K562 (cell line): ENCODE data around the gene PTPRG. TPM values are rescaled to one million over a fixed set of nuclear protein-coding genes. Genes with fewer than 3 reads are reported as not detected.

ENCODE experiments used
- ATAC-seq: fragments of 200-7000 bp; cut with Tn5 transposase; 3 replicates; pipeline ENCODE4 v1.9.1; 2020; ENCODE audit warnings: moderate library complexity
- BruUV-seq: library from RNA; stranded (reverse); fragments of 400-500 nt; replicated peaks from 2 replicates; lab custom pipeline; 2021; lab: Mats Ljungman, UMichigan
- CTCF ChIA-PET: fragments of 300-600 bp; formaldehyde crosslinking; extraction: SDS; loops from one replicate; lab custom pipeline; 2021; ENCODE audit warnings: low intra/inter-chr PET ratio; lab: Yijun Ruan, JAX
- POLR2A ChIA-PET: fragments of 300-600, 350-650 bp; sonication (Branson Sonifier 250); formaldehyde crosslinking; extraction: SDS; loops from one replicate; lab custom pipeline; 2021; ENCODE audit warnings: antibody characterized with exemption, inconsistent platforms; lab: Yijun Ruan, JAX
- DNase-seq, 4 experiments: peaks; one replicate each; pipeline versions ENCODE4 v3.0.0 to v3.0.0-alpha.2; 2011 to 2018; ENCODE audit warnings: low spot score in 3 of 4, mixed read lengths in 3 of 4; ENCODE audit errors: extremely low read depth in 1 of 4
- FAIRE-seq: peaks from 2 replicates; lab custom pipeline; 2011; peaks lifted over from hg19 to GRCh38; lab: Jason Lieb, UNC
- H2AFZ ChIP-seq: 2 replicates; pipeline ENCODE4 v1.6.0; 2011; ENCODE audit warnings: low read depth, low read length, control low read depth, inconsistent platforms
- H3K27ac ChIP-seq: fragments of 200-600 bp; 3 replicates; pipeline ENCODE4 v1.8.0; 2011; ENCODE audit warnings: low read depth, mild to moderate bottlenecking, control low read depth, inconsistent platforms, low read length, moderate library complexity, mixed read lengths; ENCODE audit errors: extremely low read depth
- H3K27me3 ChIP-seq, 2 experiments: fragments of 300-600 bp in 1 of 2; 2 replicates in 1 of 2; 3 replicates in 1 of 2; pipeline versions ENCODE4 v1.6.0 to v1.8.0; 2011; ENCODE audit warnings: inconsistent platforms in 2 of 2, low read length in 2 of 2, mild to moderate bottlenecking in 1 of 2, mixed read lengths in 1 of 2, moderate library complexity in 1 of 2; ENCODE audit not compliant: control insufficient read depth in 2 of 2, insufficient read depth in 2 of 2
- H3K36me3 ChIP-seq: fragments of 300-600 bp; 3 replicates; pipeline ENCODE4 v1.8.0; 2011; ENCODE audit warnings: mild to moderate bottlenecking, low read length, inconsistent platforms; ENCODE audit not compliant: control insufficient read depth, insufficient read depth
- H3K4me1 ChIP-seq, 2 experiments: fragments of 200-600 bp in 1 of 2; replicated peaks in 1 of 2; 2 replicates in 1 of 2; 3 replicates in 1 of 2; pipeline versions ENCODE4 v1.5.1 to v1.8.0; 2011; ENCODE audit warnings: inconsistent platforms in 2 of 2, low read length in 2 of 2, mild to moderate bottlenecking in 1 of 2, mixed read lengths in 1 of 2, moderate library complexity in 1 of 2; ENCODE audit not compliant: control insufficient read depth in 2 of 2, insufficient read depth in 2 of 2
- H3K4me2 ChIP-seq: 2 replicates; pipeline ENCODE4 v1.6.1; 2011; ENCODE audit warnings: low read length, control low read depth, inconsistent platforms, mixed read lengths; ENCODE audit not compliant: insufficient read depth
- H3K4me3 ChIP-seq: fragments of 200-600 bp; sonication (generic), shearing (Covaris generic); 2 replicates; pipeline ENCODE4 v1.5.1; 2016; ENCODE audit warnings: control low read depth, inconsistent platforms
- H3K79me2 ChIP-seq: fragments of 200-600 bp; 3 replicates; pipeline ENCODE4 v1.8.0; 2011; ENCODE audit warnings: low read length, inconsistent platforms; ENCODE audit not compliant: control insufficient read depth, insufficient read depth
- H3K9ac ChIP-seq, 2 experiments: 2 replicates each; pipeline versions ENCODE4 v1.6.0 to v1.6.1; 2011; ENCODE audit warnings: low read depth in 2 of 2, low read length in 2 of 2, control low read depth in 1 of 2, inconsistent platforms in 1 of 2, mild to moderate bottlenecking in 1 of 2, mixed read lengths in 1 of 2; ENCODE audit not compliant: insufficient read depth in 1 of 2
- H3K9me1 ChIP-seq: one replicate; pipeline ENCODE4 v1.6.0; 2011; ENCODE audit warnings: inconsistent platforms, mild to moderate bottlenecking, low read length, moderate library complexity; ENCODE audit not compliant: control insufficient read depth, insufficient read depth
- H3K9me3 ChIP-seq: replicated peaks from 2 replicates; pipeline ENCODE4 v1.5.1; 2011; ENCODE audit warnings: low read depth, low read length, inconsistent platforms; ENCODE audit not compliant: control insufficient read depth, insufficient read depth
- H4K20me1 ChIP-seq: replicated peaks from 2 replicates; pipeline ENCODE4 v1.6.1; 2011; ENCODE audit warnings: low read length, inconsistent platforms, mixed read lengths; ENCODE audit not compliant: control insufficient read depth, insufficient read depth
- GABPA ChIP-seq: fragments of 200-800 bp; sonication (Bioruptor generic); conservative IDR thresholded peaks from 2 replicates; pipeline ENCODE4 v1.6.1; 2016; ENCODE audit warnings: low read depth, missing genetic modification characterization, missing compliant biosample characterization
- HNRNPL ChIP-seq: fragments of 200-400 bp; formaldehyde crosslinking; IDR thresholded peaks from 2 replicates; pipeline ENCODE4 v1.6.1; 2017; ENCODE audit warnings: low read depth, mild to moderate bottlenecking, low read length
- KLF1 ChIP-seq: fragments of 450-650 bp; IDR thresholded peaks from 2 replicates; pipeline ENCODE4 v1.6.1; 2016; ENCODE audit warnings: missing genetic modification characterization, missing compliant biosample characterization
- MTA1 ChIP-seq: fragments of 450-650 bp; IDR thresholded peaks from 2 replicates; pipeline ENCODE4 v1.6.1; 2017; ENCODE audit warnings: borderline replicate concordance
- MTA3 ChIP-seq: fragments of 450-650 bp; formaldehyde crosslinking; IDR thresholded peaks from 2 replicates; pipeline ENCODE4 v1.6.1; 2017; ENCODE audit warnings: mild to moderate bottlenecking, borderline replicate concordance
- POLR2A ChIP-seq: fragments of 450-650 bp; conservative IDR thresholded peaks from 2 replicates; pipeline ENCODE4 v1.6.1; 2016
- RAD21 ChIP-seq, 2 experiments: fragments of 250-450 bp in 1 of 2; fragments of 450-650 bp in 1 of 2; sonication (Bioruptor Pico) in 1 of 2; formaldehyde crosslinking in 1 of 2; IDR thresholded peaks in 1 of 2; conservative IDR thresholded peaks in 1 of 2; 2 replicates each; pipeline versions ENCODE4 v1.4.0 to v1.8.0; 2020 to 2022; ENCODE audit warnings: mild to moderate bottlenecking in 2 of 2, moderate library complexity in 1 of 2
- SAFB2 ChIP-seq: fragments of 200-400 bp; formaldehyde crosslinking; IDR thresholded peaks from 2 replicates; pipeline ENCODE4 v1.6.1; 2018; ENCODE audit warnings: borderline replicate concordance, low read length, low read depth, moderate library complexity; ENCODE audit not compliant: severe bottlenecking
- TCF3 ChIP-seq: sonication (generic); formaldehyde crosslinking; IDR thresholded peaks from 2 replicates; pipeline ENCODE4 v1.4.0; 2020; ENCODE audit warnings: mild to moderate bottlenecking, missing genetic modification reagents
- YBX1 ChIP-seq: fragments of 450-650 bp; IDR thresholded peaks from 2 replicates; pipeline ENCODE4 v1.7.1; 2016; ENCODE audit warnings: mild to moderate bottlenecking
- ZNF146 ChIP-seq: IDR thresholded peaks from one replicate; pipeline ENCODE4 v1.6.1; 2018; ENCODE audit warnings: missing compliant biosample characterization; ENCODE audit not compliant: unreplicated experiment
- ZNF384 ChIP-seq: IDR thresholded peaks from 2 replicates; pipeline ENCODE4 v1.6.1; 2012; ENCODE audit warnings: low read depth, low read length, improper control_type of control experiment
- ZNF436 ChIP-seq: fragments of 250-450, 450-650 bp; sonication (Bioruptor Pico); formaldehyde crosslinking; IDR thresholded peaks from 2 replicates; pipeline ENCODE4 v1.7.0; 2020; ENCODE audit warnings: mild to moderate bottlenecking
- WGBS: fragments of 100-300 bp; shearing (Covaris generic); methylation state at CpG from one replicate; pipeline ENCODE4 v1.1.6; 2016; ENCODE audit warnings: low coverage, mixed read lengths; ENCODE audit not compliant: insufficient coverage; ENCODE audit errors: missing lambda C conversion rate; 5-methylcytosine and 5-hydroxymethylcytosine counted together
- in situ Hi-C: fragments of 300-500 bp; cut with MboI; formaldehyde crosslinking; loops from 4 replicates; pipeline ENCODE4 v1.15.0; 2018; ENCODE audit warnings: inconsistent platforms, mixed read lengths
- intact Hi-C: fragments of 100-400 bp; cut with micrococcal nuclease; formaldehyde crosslinking; loops from 2 replicates; pipeline ENCODE4 v1.14.2; 2022
- polyA plus RNA-seq, 8 experiments: library from polyadenylated mRNA; depleted of rRNA in 4 of 8; stranded (reverse) in 5 of 8; unstranded in 3 of 8; fragments of >200 nt; fragmentation: Nextera tagmentation in 2 of 8; fragmentation: Illumina TruSeq in 1 of 8; extraction: Ambion mirVana in 2 of 8; extraction: Trizol in 1 of 8; gene quantifications; 2 replicates each; pipeline versions ENCODE4 v1.2.1 to v1.2.3, GENCODE V29; 2011 to 2014; ENCODE audit warnings: inconsistent platforms in 1 of 8, missing spikeins in 1 of 8
- total RNA-seq, 7 experiments: library from RNA; depleted of rRNA in 6 of 7; stranded (reverse); fragments of >200 nt in 6 of 7; fragmentation: Illumina TruSeq in 2 of 7; extraction: Trizol in 2 of 7; gene quantifications; 2 replicates each; pipeline versions ENCODE4 v1.2.1 to v1.2.3, GENCODE V29; 2011 to 2021; ENCODE audit warnings: low replicate concordance in 1 of 7
- TF ChIP-seq, protein P1 (sequence below): fragments of 250-450 bp; sonication (Bioruptor Pico); IDR thresholded peaks from 2 replicates; pipeline ENCODE4 v1.8.0; 2022; ENCODE audit warnings: moderate library complexity, mild to moderate bottlenecking, inconsistent platforms
- TF ChIP-seq, protein P2 (sequence below): sonication (generic); formaldehyde crosslinking; IDR thresholded peaks from 2 replicates; pipeline ENCODE4 v1.9.0; 2022; ENCODE audit warnings: mild to moderate bottlenecking, missing genetic modification reagents
- TF ChIP-seq, protein P3 (sequence below): fragments of 200-800 bp; sonication (Bioruptor generic); IDR thresholded peaks from 2 replicates; pipeline ENCODE4 v1.6.1; 2017; ENCODE audit warnings: missing genetic modification characterization, missing compliant biosample characterization

PTPRG gene
- total and polyA plus RNA-seq, 9 of the 15 experiments (the other 6 are each of a cell fraction or from before 2014, with no cell fraction given): 0.16 TPM; not detected in 8

DNA sequence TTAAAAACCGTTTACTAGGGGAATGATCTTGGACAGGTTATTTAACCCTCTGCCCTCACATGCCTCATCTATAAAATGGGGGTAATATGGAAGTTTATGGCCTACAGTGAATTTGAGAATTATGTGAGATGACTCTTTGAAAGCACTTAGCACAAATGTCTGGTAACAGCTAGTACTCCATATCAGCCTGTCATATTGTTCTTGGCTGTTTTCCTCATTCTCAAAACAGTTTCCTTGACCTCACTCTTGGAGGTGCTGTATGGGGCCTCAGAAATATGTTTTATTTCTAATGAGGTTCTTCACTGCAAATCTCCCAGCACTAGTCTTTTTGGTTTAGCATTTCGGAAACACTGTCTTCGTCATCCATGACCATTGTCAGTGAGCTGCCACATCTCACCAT is 413.8 kb downstream of the PTPRG start:
- Histone ChIP-seq H3K36me3 (no peaks in the 10 kb centered on the region), H3K27ac (no peak overlapping the region), H3K9me1 (no peaks in the 10 kb centered on the region), H3K9ac (no peak overlapping the region), H3K4me1 (no peaks in the 10 kb centered on the region), H3K9me3 (no peaks in the 10 kb centered on the region), H4K20me1 (no peaks in the 10 kb centered on the region), H3K4me2 (no peak overlapping the region), H3K27me3 (no peaks in the 10 kb centered on the region), H3K4me3 (no peak overlapping the region), H3K79me2 (no peaks in the 10 kb centered on the region), H2AFZ (no peak overlapping the region)
- FAIRE-seq: no peak
- DNase-seq: no peak
- intact Hi-C loops (no loop called here), in situ Hi-C loops (no loop called here)
- ChIA-PET POLR2A (no interaction called here), CTCF (no interaction called here)
- no TSS peak for BruUV-seq
- WGBS: 8% methylated on average over 3 of the region's 3 CpGs
- no peak for ATAC-seq
- TF ChIP-seq ZNF436: no peak
- no peak for TF ChIP-seq POLR2A
- TF ChIP-seq KLF1 (tag): no peak
- TF ChIP-seq, protein P1, sequence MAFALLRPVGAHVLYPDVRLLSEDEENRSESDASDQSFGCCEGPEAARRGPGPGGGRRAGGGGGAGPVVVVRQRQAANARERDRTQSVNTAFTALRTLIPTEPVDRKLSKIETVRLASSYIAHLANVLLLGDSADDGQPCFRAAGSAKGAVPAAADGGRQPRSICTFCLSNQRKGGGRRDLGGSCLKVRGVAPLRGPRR (CRISPR knock-in tag): no peak
- TF ChIP-seq MTA1: no peak
- no peak for TF ChIP-seq HNRNPL
- no peak for TF ChIP-seq TCF3 (CRISPR knock-in tag)
- no peak for TF ChIP-seq YBX1
- TF ChIP-seq RAD21 (CRISPR knock-in tag; conservative IDR thresholded peaks at IDR 0.05 in 1 of 2, IDR thresholded peaks at IDR 0.05 in 1 of 2): no peak
- TF ChIP-seq ZNF384: no peak
- TF ChIP-seq, protein P2, sequence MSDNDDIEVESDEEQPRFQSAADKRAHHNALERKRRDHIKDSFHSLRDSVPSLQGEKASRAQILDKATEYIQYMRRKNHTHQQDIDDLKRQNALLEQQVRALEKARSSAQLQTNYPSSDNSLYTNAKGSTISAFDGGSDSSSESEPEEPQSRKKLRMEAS (CRISPR knock-in tag): no peak
- no peak for TF ChIP-seq SAFB2
- TF ChIP-seq ZNF146 (CRISPR knock-in tag): no peak
- no peak for TF ChIP-seq GABPA (tag)
- TF ChIP-seq, protein P3, sequence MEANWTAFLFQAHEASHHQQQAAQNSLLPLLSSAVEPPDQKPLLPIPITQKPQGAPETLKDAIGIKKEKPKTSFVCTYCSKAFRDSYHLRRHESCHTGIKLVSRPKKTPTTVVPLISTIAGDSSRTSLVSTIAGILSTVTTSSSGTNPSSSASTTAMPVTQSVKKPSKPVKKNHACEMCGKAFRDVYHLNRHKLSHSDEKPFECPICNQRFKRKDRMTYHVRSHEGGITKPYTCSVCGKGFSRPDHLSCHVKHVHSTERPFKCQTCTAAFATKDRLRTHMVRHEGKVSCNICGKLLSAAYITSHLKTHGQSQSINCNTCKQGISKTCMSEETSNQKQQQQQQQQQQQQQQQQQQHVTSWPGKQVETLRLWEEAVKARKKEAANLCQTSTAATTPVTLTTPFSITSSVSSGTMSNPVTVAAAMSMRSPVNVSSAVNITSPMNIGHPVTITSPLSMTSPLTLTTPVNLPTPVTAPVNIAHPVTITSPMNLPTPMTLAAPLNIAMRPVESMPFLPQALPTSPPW (CRISPR knock-in tag): no peak
- TF ChIP-seq MTA3: no peak
